ENCODE results near the gene MCC.

DNA sequence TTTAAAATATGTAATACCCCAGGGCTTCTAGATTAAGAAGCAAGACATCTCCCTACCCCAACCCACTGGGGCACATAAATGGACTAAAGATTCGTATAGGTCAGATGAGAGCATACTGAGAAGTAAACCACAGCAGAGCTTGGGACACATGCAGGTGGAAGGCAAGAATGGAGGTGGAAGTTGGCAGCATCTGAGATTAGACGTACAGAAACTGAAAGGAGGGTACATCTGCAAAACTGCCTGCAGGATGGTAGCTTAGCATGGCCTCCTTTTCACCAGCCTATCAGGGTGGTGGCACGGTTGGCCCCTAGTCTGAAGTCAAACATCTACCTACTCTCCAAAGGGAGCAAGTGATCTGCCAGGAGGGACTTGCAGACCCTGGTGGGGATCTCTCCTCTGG, 235.2 kb downstream of the MCC start:
- TF ChIP-seq, protein P1, sequence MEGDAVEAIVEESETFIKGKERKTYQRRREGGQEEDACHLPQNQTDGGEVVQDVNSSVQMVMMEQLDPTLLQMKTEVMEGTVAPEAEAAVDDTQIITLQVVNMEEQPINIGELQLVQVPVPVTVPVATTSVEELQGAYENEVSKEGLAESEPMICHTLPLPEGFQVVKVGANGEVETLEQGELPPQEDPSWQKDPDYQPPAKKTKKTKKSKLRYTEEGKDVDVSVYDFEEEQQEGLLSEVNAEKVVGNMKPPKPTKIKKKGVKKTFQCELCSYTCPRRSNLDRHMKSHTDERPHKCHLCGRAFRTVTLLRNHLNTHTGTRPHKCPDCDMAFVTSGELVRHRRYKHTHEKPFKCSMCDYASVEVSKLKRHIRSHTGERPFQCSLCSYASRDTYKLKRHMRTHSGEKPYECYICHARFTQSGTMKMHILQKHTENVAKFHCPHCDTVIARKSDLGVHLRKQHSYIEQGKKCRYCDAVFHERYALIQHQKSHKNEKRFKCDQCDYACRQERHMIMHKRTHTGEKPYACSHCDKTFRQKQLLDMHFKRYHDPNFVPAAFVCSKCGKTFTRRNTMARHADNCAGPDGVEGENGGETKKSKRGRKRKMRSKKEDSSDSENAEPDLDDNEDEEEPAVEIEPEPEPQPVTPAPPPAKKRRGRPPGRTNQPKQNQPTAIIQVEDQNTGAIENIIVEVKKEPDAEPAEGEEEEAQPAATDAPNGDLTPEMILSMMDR (IDR thresholded peaks at IDR 0.05; ENCODE audit: insufficient read depth, low read length), result no peak
- TF ChIP-seq POLR2AphosphoS5 (IDR thresholded peaks at IDR 0.05; ENCODE audit: low read depth) (no peak), GABPA (IDR thresholded peaks at IDR 0.05; ENCODE audit: low read depth) (no peak)
- TF ChIP-seq, protein P2, sequence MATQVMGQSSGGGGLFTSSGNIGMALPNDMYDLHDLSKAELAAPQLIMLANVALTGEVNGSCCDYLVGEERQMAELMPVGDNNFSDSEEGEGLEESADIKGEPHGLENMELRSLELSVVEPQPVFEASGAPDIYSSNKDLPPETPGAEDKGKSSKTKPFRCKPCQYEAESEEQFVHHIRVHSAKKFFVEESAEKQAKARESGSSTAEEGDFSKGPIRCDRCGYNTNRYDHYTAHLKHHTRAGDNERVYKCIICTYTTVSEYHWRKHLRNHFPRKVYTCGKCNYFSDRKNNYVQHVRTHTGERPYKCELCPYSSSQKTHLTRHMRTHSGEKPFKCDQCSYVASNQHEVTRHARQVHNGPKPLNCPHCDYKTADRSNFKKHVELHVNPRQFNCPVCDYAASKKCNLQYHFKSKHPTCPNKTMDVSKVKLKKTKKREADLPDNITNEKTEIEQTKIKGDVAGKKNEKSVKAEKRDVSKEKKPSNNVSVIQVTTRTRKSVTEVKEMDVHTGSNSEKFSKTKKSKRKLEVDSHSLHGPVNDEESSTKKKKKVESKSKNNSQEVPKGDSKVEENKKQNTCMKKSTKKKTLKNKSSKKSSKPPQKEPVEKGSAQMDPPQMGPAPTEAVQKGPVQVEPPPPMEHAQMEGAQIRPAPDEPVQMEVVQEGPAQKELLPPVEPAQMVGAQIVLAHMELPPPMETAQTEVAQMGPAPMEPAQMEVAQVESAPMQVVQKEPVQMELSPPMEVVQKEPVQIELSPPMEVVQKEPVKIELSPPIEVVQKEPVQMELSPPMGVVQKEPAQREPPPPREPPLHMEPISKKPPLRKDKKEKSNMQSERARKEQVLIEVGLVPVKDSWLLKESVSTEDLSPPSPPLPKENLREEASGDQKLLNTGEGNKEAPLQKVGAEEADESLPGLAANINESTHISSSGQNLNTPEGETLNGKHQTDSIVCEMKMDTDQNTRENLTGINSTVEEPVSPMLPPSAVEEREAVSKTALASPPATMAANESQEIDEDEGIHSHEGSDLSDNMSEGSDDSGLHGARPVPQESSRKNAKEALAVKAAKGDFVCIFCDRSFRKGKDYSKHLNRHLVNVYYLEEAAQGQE (IDR thresholded peaks at IDR 0.05; ENCODE audit: insufficient replicate concordance, low read depth), result no peak
